Ammon's horn (tissue), 1 donor: ENCODE data around the gene MAPK8.

ENCODE experiments used
- DNase-seq: peaks from one replicate; pipeline ENCODE4 v3.0.0-alpha.2; 2016; ENCODE audit warnings: low spot score

Gene MAPK8

GRCh38 chr10:48463318-48464003, 157.0 kb downstream of the MAPK8 start:
- peak; percentile 38 for DNase-seq

- DNase-seq, result no peak
Measured at GRCh38 chr10:48464121-48464870, 157.8 kb downstream of the MAPK8 start.

GRCh38 chr10:48464871-48465736, 158.6 kb downstream of the MAPK8 start:
- DNase-seq, result peak; percentile 64

GRCh38 chr10:48465860-48466521, 159.5 kb downstream of the MAPK8 start:
- no peak for DNase-seq

GRCh38 chr10:48466611-48467240, 160.2 kb downstream of the MAPK8 start:
- DNase-seq, result no peak

GRCh38 chr10:48467669-48468068, 161.2 kb downstream of the MAPK8 start:
- DNase-seq, result no peak

GRCh38 chr10:48468130-48468790, 161.8 kb downstream of the MAPK8 start:
- DNase-seq, result no peak

GRCh38 chr10:48468866-48469511, 162.5 kb downstream of the MAPK8 start:
- DNase-seq, result no peak

- DNase-seq, result no peak
Measured at GRCh38 chr10:48469516-48470020, 163.1 kb downstream of the MAPK8 start.

GRCh38 chr10:48470115-48470892, 163.8 kb downstream of the MAPK8 start:
- no peak for DNase-seq

GRCh38 chr10:48470893-48471805, 164.7 kb downstream of the MAPK8 start:
- no peak for DNase-seq

- DNase-seq, result no peak
Measured at GRCh38 chr10:48472501-48473069, 166.1 kb downstream of the MAPK8 start.

GRCh38 chr10:48473704-48474103, 167.2 kb downstream of the MAPK8 start:
- no peak for DNase-seq

GRCh38 chr10:48474765-48475365, 168.4 kb downstream of the MAPK8 start:
- no peak for DNase-seq

- no peak for DNase-seq
Measured at GRCh38 chr10:48475943-48476278, 169.4 kb downstream of the MAPK8 start.

GRCh38 chr10:48476279-48476982, 170.0 kb downstream of the MAPK8 start:
- no peak for DNase-seq

- no peak for DNase-seq
Measured at GRCh38 chr10:48477141-48477540, 170.7 kb downstream of the MAPK8 start.
